ENCODE results near the gene CERT1. TPM values are rescaled to one million over a fixed set of nuclear protein-coding genes. Genes with fewer than 3 reads are reported as not detected.

The CERT1 gene
- total RNA-seq, 1 donor from 2014 or later = 24.6 TPM

DNA sequence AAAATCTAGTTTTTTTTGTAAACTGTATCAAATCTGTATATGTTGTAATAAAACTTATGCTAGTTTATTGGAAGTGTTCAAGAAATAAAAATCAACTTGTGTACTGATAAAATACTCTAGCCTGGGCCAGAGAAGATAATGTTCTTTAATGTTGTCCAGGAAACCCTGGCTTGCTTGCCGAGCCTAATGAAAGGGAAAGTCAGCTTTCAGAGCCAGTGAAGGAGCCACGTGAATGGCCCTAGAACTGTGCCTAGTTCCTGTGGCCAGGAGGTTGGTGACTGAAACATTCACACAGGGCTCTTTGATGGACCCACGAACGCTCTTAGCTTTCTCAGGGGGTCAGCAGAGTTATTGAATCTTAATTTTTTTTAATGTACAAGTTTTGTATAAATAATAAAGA is 150.1 kb downstream of the CERT1 start:
- DNase-seq (ENCODE audit: low read depth, low spot score) = no peak

DNA sequence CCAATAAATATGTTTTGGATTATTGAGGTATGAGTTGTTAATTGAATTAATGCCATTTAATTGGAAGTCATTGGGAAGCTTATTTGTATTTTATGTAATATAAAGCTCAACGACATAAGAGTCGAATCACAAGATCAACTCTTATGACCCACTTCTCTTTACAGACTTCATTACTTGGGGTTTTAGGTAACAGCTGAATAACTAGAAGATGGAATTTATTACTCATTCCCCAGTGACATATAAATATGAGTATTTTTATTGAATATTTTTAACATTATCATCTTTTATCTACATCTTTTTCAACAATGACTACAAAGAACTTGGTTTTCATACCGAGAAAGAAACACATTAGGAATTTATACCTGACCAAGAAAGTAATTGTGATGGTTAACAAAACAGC is 153.3 kb downstream of the CERT1 start:
- peaks cover 33% of the 10 kb centered on the region for H3K36me3 Mint-ChIP-seq (ENCODE audit: low read depth)
- no peak for DNase-seq (ENCODE audit: low read depth, low spot score)
- no peak overlapping the region for H3K4me3 Mint-ChIP-seq
- no peak overlapping the region for H3K27ac Mint-ChIP-seq (ENCODE audit: unreplicated experiment)
- no peaks in the 10 kb centered on the region for H3K9me3 Mint-ChIP-seq
- H3K4me1 Mint-ChIP-seq = peaks cover 8% of the 10 kb centered on the region
- TF ChIP-seq, protein P1, sequence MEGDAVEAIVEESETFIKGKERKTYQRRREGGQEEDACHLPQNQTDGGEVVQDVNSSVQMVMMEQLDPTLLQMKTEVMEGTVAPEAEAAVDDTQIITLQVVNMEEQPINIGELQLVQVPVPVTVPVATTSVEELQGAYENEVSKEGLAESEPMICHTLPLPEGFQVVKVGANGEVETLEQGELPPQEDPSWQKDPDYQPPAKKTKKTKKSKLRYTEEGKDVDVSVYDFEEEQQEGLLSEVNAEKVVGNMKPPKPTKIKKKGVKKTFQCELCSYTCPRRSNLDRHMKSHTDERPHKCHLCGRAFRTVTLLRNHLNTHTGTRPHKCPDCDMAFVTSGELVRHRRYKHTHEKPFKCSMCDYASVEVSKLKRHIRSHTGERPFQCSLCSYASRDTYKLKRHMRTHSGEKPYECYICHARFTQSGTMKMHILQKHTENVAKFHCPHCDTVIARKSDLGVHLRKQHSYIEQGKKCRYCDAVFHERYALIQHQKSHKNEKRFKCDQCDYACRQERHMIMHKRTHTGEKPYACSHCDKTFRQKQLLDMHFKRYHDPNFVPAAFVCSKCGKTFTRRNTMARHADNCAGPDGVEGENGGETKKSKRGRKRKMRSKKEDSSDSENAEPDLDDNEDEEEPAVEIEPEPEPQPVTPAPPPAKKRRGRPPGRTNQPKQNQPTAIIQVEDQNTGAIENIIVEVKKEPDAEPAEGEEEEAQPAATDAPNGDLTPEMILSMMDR (conservative IDR thresholded peaks at IDR 0.05) = no peak
- no peaks in the 10 kb centered on the region for H3K27me3 Mint-ChIP-seq (ENCODE audit: low read depth)

More for the DNA sequence above, 150.1 kb downstream of the CERT1 start:
- TF ChIP-seq, protein P1 (conservative IDR thresholded peaks at IDR 0.05) = no peak
- Mint-ChIP-seq H3K4me1 (peaks cover 14% of the 10 kb centered on the region), H3K4me3 (no peak overlapping the region), H3K27me3 (ENCODE audit: low read depth) (no peaks in the 10 kb centered on the region), H3K9me3 (no peaks in the 10 kb centered on the region), H3K36me3 (ENCODE audit: low read depth) (peaks cover 27% of the 10 kb centered on the region), H3K27ac (ENCODE audit: unreplicated experiment) (no peak overlapping the region)

DNA sequence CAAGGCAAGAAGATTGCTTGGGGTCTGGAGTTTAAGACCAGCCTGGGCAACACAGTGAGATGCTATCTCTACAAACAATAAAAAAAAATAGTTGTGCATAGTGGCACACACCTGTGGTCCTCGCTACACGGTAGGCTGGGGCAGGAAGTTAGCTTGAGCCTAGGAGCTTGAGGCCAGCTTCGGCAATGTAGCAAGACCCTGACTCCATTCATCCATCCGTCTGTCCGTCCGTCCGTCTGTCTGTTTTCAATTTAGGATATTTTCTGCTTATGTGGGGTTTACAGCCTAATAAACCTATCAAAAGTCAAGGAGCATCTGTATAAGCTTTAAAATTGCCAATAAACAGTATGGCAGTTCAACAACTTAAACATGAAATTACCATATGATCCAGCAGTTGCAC is 154.7 kb downstream of the CERT1 start:
- H3K9me3 Mint-ChIP-seq = no peaks in the 10 kb centered on the region

DNA sequence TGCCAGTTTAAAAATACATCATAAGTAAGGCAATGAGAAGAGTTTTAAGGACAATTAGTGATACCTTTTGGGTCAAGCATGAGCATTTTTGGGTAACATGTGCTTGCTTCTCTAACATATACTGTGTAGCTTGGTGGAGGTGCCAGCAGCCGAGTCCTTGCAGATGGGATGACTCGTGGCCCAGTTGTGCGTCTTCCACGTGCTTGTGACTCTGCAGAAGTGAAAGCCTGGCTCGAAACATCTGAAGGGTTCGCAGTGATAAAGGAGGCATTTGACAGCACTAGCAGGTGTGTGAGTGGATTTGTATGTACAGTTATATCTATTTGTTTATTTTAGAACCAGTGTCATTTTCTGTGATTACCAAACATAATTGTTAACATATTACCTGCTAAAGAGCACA is 156.2 kb downstream of the CERT1 start:
- peaks cover 39% of the 10 kb centered on the region for H3K36me3 Mint-ChIP-seq (ENCODE audit: low read depth)
- H3K9me3 Mint-ChIP-seq = no peaks in the 10 kb centered on the region
- no peak for DNase-seq (ENCODE audit: low read depth, low spot score)
- TF ChIP-seq, protein P1 (conservative IDR thresholded peaks at IDR 0.05) = no peak
- H3K27ac Mint-ChIP-seq (ENCODE audit: unreplicated experiment) = no peak overlapping the region
- peaks cover 7% of the 10 kb centered on the region for H3K4me1 Mint-ChIP-seq
- H3K27me3 Mint-ChIP-seq (ENCODE audit: low read depth) = no peaks in the 10 kb centered on the region
- no peak overlapping the region for H3K4me3 Mint-ChIP-seq

More for the DNA sequence above, 154.7 kb downstream of the CERT1 start:
- peaks cover 31% of the 10 kb centered on the region for H3K36me3 Mint-ChIP-seq (ENCODE audit: low read depth)
- H3K4me1 Mint-ChIP-seq = peaks cover 8% of the 10 kb centered on the region
- TF ChIP-seq, protein P1 (conservative IDR thresholded peaks at IDR 0.05) = no peak
- DNase-seq (ENCODE audit: low read depth, low spot score) = no peak
- H3K27me3 Mint-ChIP-seq (ENCODE audit: low read depth) = no peaks in the 10 kb centered on the region
- H3K4me3 Mint-ChIP-seq = no peak overlapping the region
- peak overlapping the region; percentile 53 for H3K27ac Mint-ChIP-seq (ENCODE audit: unreplicated experiment)

DNA sequence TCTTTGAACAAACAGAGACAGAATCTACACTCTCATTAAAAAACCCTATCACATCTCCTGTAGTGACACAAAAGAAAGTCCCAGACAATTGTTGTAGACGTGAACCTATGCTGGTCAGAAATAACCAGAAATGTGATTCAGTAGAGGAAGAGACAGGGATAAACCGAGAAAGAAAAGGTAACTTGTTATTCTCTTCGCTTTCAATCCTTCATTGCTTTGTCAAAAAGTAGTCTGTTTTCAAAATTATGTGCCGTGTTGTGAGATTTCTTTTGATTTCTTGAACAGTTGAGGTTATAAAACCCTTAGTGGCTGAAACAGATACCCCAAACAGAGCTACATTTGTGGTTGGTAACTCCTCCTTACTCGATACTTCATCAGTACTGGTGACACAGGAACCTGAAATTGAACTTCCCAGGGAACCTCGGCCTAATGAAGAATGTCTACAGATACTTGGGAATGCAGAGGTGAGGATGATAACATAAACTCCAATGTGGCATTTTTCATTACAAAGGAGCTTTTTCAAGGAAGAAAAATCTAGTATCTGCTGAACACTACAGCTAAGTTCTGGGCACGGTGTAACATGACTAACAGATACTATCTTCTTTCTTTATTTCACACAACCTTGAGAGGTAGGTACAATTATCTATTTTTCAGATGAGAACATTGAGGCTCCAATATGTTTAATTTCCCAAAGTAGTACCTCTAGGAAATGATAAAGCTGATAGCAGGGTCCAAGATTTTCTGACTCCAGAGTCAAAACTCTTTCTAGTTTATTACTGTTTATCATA is 160.1 kb downstream of the CERT1 start:
- Mint-ChIP-seq H3K4me1 (peaks cover 6% of the 10 kb centered on the region), H3K27me3 (ENCODE audit: low read depth) (no peaks in the 10 kb centered on the region), H3K4me3 (no peak overlapping the region), H3K9me3 (no peaks in the 10 kb centered on the region), H3K36me3 (ENCODE audit: low read depth) (peaks cover 38% of the 10 kb centered on the region), H3K27ac (ENCODE audit: unreplicated experiment) (no peak overlapping the region)
- DNase-seq (ENCODE audit: low read depth, low spot score) = no peak
- TF ChIP-seq, protein P1 (conservative IDR thresholded peaks at IDR 0.05) = no peak
